Pancreas (tissue), 10 donors: ENCODE data around the gene DNMT1. TPM values are rescaled to one million over a fixed set of nuclear protein-coding genes. Genes with fewer than 3 reads are reported as not detected.

Experiments
- ATAC-seq, 4 donors: fragments of 200-7000 bp; cut with Tn5 transposase; one replicate each; pipeline versions ENCODE4 v1.8.0 to v1.9.1; 2020; ENCODE audit warnings: mild to moderate bottlenecking in 4 of 4, moderate library complexity in 4 of 4
- DNase-seq, 6 donors: peaks; one replicate each; pipeline ENCODE4 v3.0.0-alpha.2; 2020
- FAIRE-seq: peaks from 2 replicates; lab custom pipeline; 2012; peaks lifted over from hg19 to GRCh38; lab: Jason Lieb, UNC
- H3K27ac ChIP-seq, 4 donors: fragments of 200-600 bp; sonication (generic); 1 replicate in 3 of 4; 2 replicates in 1 of 4; pipeline versions ENCODE4 v1.5.0 to v1.8.0; 2020
- H3K27me3 ChIP-seq, 4 donors: fragments of 200-600 bp; one replicate each; pipeline ENCODE4 v1.8.0; 2021
- H3K36me3 ChIP-seq, 3 donors: fragments of 200-600 bp; sonication (generic) in 1 of 3; one replicate each; pipeline versions ENCODE4 v1.5.0 to v1.8.0; 2020 to 2021
- H3K4me1 ChIP-seq, 3 donors: fragments of 200-600 bp; one replicate each; pipeline ENCODE4 v1.8.0; 2021
- H3K4me3 ChIP-seq, 4 donors: fragments of 200-600 bp; sonication (generic) in 2 of 4; one replicate each; pipeline versions ENCODE4 v1.5.0 to v1.8.0; 2020 to 2021
- H3K9me3 ChIP-seq, 4 donors: fragments of 200-600 bp; one replicate each; pipeline ENCODE4 v1.8.0; 2021
- CTCF ChIP-seq, 4 donors: fragments of 200-600 bp; sonication (generic) in 3 of 4; IDR thresholded peaks; one replicate each; pipeline versions ENCODE4 v1.5.0 to v1.8.0; 2021; ENCODE audit warnings: antibody characterized with exemption in 4 of 4
- WGBS, 2 donors: extraction: QIAGEN DNeasy Blood & Tissue Kit; methylation state at CpG; one replicate each; pipeline ENCODE4 v1.1.7; 2013; 5-methylcytosine and 5-hydroxymethylcytosine counted together
- intact Hi-C, 3 donors: fragments of 100-400 bp; cut with DNase I; formaldehyde crosslinking; loops; one replicate each; pipeline versions ENCODE4 v1.11.1 to v1.14.2; 2022
- polyA plus RNA-seq, 2 donors: library from polyadenylated mRNA; stranded (reverse); fragments of 200-250 nt; gene quantifications; one replicate each; pipeline ENCODE4 v1.2.3, GENCODE V29; 2013
- total RNA-seq, 6 donors: library from RNA; stranded (reverse); fragmentation: NEBNext Ultra II Directional in 4 of 6; extraction: Animal tissue kit (Norgen Biotek cat#: 25700) in 4 of 6; gene quantifications; one replicate each; pipeline versions ENCODE4 v1.2.1 to v1.2.4, GENCODE V29; 2021 to 2023
- donor health status: healthy with polysubstance abuse.
- donor health status: DM: no; HTN: no; CAD: no; lungs with moderate emphysema.
- donor health status: DM: no; HTN: no; CAD: no.
- donor health status: control.
- donor health status: control.
- donor health status: Bipolar disorder and iron deficiency.
- donor health status: DM: yes; HTN: yes; CAD: no.
- donor health status: DM: no; HTN: no; CAD: no.
- donor health status: DM: no; HTN: no; CAD: no.
- donor health status: DM: yes; HTN: yes; CAD: no.

DNMT1 gene
- total and polyA plus RNA-seq, 8 donors, result 11.4 to 28.7 (median 18.3) TPM

- DNase-seq, result peak in 1 of 6 donors; percentile 32
- Histone ChIP-seq H3K27ac (no peak overlapping the region), H3K36me3 (no peaks in the 10 kb centered on the region), H3K4me3 (no peak overlapping the region), H3K4me1 (no peaks in the 10 kb centered on the region), H3K27me3 (no peaks in the 10 kb centered on the region), H3K9me3 (no peaks in the 10 kb centered on the region)
- intact Hi-C loops, result no loop called here
- FAIRE-seq, result no peak
- ATAC-seq, result no peak
- TF ChIP-seq CTCF (IDR thresholded peaks at IDR 0.05), result no peak
- 93 to 99% methylated on average over 6 of the region's 6 CpGs for WGBS, 2 donors
These were observed 105.7 kb downstream of the DNMT1 start for GRCh38 chr19:10088949-10089554.

- intact Hi-C loops, result no loop called here
- H3K36me3 ChIP-seq, result no peaks in the 10 kb centered on the region
- H3K4me3 ChIP-seq, result peak overlapping the region in 1 of 4 donors; percentile 76
- DNase-seq (peak in 1 of 6 donors; percentile 40), FAIRE-seq (no peak), ATAC-seq (no peak)
- peak overlapping the region in 1 of 4 donors; percentile 62 for H3K27ac ChIP-seq
- TF ChIP-seq CTCF (IDR thresholded peaks at IDR 0.05), result no peak
- WGBS, 2 donors, result 90 to 92% methylated on average over 18 of the region's 18 CpGs
- H3K9me3 ChIP-seq, result no peaks in the 10 kb centered on the region
- H3K4me1 ChIP-seq, result no peaks in the 10 kb centered on the region
- H3K27me3 ChIP-seq, result no peaks in the 10 kb centered on the region
These were observed 107.3 kb downstream of the DNMT1 start for GRCh38 chr19:10087296-10088061.

- DNase-seq (peak in 3 of 6 donors; percentile 52 to 78 (median 64)), FAIRE-seq (no peak), ATAC-seq (peak; percentile 25 to 40 (median 28))
- intact Hi-C loops, result no loop called here
- WGBS, 2 donors, result 18 to 25% methylated on average over 40 to 43 of the region's 43 CpGs
- Histone ChIP-seq H3K9me3 (no peaks in the 10 kb centered on the region), H3K27me3 (no peaks in the 10 kb centered on the region), H3K4me3 (peak overlapping the region; percentile 76 to 95 (median 86)), H3K4me1 (no peaks in the 10 kb centered on the region), H3K36me3 (no peaks in the 10 kb centered on the region), H3K27ac (peak overlapping the region; percentile 42 to 71 (median 64))
- TF ChIP-seq CTCF (IDR thresholded peaks at IDR 0.05), result no peak
These were observed 108.1 kb downstream of the DNMT1 start for GRCh38 chr19:10086591-10087192.

- Histone ChIP-seq H3K36me3 (no peaks in the 10 kb centered on the region), H3K4me3 (peak within 1 kb of the TSS; percentile 76 to 95 (median 86)), H3K27me3 (no peaks in the 10 kb centered on the region), H3K9me3 (no peaks in the 10 kb centered on the region), H3K4me1 (no peaks in the 10 kb centered on the region), H3K27ac (peak within 1 kb of the TSS; percentile 42 to 71 (median 64))
- TF ChIP-seq CTCF (IDR thresholded peaks at IDR 0.05), result no peak
- FAIRE-seq (no peak), ATAC-seq (peak; percentile 90 to 98 (median 96)), DNase-seq (peak; percentile 66 to 90 (median 78))
- intact Hi-C loops, result no loop called here
- 2 to 3% methylated on average over 62 to 81 of the region's 81 CpGs for WGBS, 2 donors
These were observed 108.8 kb downstream of the DNMT1 start, which contains the start of gene SHFL for GRCh38 chr19:10085641-10086590. TSS of gene SHFL (plus strand) at chr19:10086317. CDS start at chr19:10086428, 111 bp downstream.
